ENCODE measurements around the gene GRM8.

Gene GRM8

DNA sequence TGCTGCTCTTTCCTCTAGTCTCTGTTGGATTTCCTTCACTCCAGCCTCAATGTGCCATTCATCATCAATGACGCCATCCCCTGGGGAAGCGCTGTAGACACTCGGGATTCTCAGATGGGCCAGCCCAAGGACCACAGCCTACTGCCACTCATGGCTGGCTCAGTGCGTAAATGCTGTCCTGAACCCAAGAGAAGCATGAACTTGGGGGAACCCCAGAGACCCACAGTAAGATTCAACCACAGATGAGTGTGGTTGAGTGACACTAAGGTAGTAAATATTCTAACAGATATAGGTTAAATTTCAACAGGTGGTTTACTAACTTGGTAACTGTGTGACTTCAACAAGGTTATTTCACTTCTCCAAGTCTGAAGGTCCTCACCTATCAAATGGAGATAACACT, 304.1 kb downstream of the GRM8 start:
- no peak for TF ChIP-seq ZC3H10 (CRISPR knock-in tag; IDR thresholded peaks at IDR 0.05)
- TF ChIP-seq PPARA (CRISPR knock-in tag; IDR thresholded peaks at IDR 0.05; ENCODE audit: borderline replicate concordance): no peak
- TF ChIP-seq, protein P1, sequence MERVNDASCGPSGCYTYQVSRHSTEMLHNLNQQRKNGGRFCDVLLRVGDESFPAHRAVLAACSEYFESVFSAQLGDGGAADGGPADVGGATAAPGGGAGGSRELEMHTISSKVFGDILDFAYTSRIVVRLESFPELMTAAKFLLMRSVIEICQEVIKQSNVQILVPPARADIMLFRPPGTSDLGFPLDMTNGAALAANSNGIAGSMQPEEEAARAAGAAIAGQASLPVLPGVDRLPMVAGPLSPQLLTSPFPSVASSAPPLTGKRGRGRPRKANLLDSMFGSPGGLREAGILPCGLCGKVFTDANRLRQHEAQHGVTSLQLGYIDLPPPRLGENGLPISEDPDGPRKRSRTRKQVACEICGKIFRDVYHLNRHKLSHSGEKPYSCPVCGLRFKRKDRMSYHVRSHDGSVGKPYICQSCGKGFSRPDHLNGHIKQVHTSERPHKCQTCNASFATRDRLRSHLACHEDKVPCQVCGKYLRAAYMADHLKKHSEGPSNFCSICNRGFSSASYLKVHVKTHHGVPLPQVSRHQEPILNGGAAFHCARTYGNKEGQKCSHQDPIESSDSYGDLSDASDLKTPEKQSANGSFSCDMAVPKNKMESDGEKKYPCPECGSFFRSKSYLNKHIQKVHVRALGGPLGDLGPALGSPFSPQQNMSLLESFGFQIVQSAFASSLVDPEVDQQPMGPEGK (CRISPR knock-in tag; IDR thresholded peaks at IDR 0.05; ENCODE audit: borderline replicate concordance): no peak
- TF ChIP-seq, protein P2, sequence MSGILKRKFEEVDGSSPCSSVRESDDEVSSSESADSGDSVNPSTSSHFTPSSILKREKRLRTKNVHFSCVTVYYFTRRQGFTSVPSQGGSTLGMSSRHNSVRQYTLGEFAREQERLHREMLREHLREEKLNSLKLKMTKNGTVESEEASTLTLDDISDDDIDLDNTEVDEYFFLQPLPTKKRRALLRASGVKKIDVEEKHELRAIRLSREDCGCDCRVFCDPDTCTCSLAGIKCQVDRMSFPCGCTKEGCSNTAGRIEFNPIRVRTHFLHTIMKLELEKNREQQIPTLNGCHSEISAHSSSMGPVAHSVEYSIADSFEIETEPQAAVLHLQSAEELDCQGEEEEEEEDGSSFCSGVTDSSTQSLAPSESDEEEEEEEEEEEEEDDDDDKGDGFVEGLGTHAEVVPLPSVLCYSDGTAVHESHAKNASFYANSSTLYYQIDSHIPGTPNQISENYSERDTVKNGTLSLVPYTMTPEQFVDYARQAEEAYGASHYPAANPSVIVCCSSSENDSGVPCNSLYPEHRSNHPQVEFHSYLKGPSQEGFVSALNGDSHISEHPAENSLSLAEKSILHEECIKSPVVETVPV (CRISPR knock-in tag; IDR thresholded peaks at IDR 0.05): no peak
- no peak for TF ChIP-seq ZNF565 (CRISPR knock-in tag; conservative IDR thresholded peaks at IDR 0.05; ENCODE audit: low read depth)
- TF ChIP-seq CSDC2 (CRISPR knock-in tag; IDR thresholded peaks at IDR 0.05): no peak
- TF ChIP-seq ZNF8 (CRISPR knock-in tag; IDR thresholded peaks at IDR 0.05): no peak
- no peak for TF ChIP-seq TCF4 (CRISPR knock-in tag; IDR thresholded peaks at IDR 0.05; ENCODE audit: borderline replicate concordance)
- no peak for TF ChIP-seq ZFP30 (CRISPR knock-in tag; IDR thresholded peaks at IDR 0.05)
- no peak for TF ChIP-seq GLIS3 (CRISPR knock-in tag; IDR thresholded peaks at IDR 0.05)
- TF ChIP-seq TOX (CRISPR knock-in tag; IDR thresholded peaks at IDR 0.05; ENCODE audit: borderline replicate concordance): no peak
- TF ChIP-seq, protein P3, sequence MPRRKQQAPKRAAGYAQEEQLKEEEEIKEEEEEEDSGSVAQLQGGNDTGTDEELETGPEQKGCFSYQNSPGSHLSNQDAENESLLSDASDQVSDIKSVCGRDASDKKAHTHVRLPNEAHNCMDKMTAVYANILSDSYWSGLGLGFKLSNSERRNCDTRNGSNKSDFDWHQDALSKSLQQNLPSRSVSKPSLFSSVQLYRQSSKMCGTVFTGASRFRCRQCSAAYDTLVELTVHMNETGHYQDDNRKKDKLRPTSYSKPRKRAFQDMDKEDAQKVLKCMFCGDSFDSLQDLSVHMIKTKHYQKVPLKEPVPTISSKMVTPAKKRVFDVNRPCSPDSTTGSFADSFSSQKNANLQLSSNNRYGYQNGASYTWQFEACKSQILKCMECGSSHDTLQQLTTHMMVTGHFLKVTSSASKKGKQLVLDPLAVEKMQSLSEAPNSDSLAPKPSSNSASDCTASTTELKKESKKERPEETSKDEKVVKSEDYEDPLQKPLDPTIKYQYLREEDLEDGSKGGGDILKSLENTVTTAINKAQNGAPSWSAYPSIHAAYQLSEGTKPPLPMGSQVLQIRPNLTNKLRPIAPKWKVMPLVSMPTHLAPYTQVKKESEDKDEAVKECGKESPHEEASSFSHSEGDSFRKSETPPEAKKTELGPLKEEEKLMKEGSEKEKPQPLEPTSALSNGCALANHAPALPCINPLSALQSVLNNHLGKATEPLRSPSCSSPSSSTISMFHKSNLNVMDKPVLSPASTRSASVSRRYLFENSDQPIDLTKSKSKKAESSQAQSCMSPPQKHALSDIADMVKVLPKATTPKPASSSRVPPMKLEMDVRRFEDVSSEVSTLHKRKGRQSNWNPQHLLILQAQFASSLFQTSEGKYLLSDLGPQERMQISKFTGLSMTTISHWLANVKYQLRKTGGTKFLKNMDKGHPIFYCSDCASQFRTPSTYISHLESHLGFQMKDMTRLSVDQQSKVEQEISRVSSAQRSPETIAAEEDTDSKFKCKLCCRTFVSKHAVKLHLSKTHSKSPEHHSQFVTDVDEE (CRISPR knock-in tag; IDR thresholded peaks at IDR 0.05): no peak
- TF ChIP-seq BACH2 (CRISPR knock-in tag; IDR thresholded peaks at IDR 0.05; ENCODE audit: borderline replicate concordance): no peak
- no peak for TF ChIP-seq ARNTL (CRISPR knock-in tag; IDR thresholded peaks at IDR 0.05; ENCODE audit: borderline replicate concordance, low read depth)
- no peak for TF ChIP-seq OSR1 (CRISPR knock-in tag; IDR thresholded peaks at IDR 0.05)
- TF ChIP-seq, protein P4, sequence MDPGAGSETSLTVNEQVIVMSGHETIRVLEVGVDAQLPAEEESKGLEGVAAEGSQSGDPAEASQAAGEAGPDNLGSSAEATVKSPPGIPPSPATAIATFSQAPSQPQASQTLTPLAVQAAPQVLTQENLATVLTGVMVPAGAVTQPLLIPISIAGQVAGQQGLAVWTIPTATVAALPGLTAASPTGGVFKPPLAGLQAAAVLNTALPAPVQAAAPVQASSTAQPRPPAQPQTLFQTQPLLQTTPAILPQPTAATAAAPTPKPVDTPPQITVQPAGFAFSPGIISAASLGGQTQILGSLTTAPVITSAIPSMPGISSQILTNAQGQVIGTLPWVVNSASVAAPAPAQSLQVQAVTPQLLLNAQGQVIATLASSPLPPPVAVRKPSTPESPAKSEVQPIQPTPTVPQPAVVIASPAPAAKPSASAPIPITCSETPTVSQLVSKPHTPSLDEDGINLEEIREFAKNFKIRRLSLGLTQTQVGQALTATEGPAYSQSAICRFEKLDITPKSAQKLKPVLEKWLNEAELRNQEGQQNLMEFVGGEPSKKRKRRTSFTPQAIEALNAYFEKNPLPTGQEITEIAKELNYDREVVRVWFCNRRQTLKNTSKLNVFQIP (CRISPR knock-in tag; IDR thresholded peaks at IDR 0.05; ENCODE audit: borderline replicate concordance, low read depth): no peak
- no peak for TF ChIP-seq SNAI2 (CRISPR knock-in tag; IDR thresholded peaks at IDR 0.05)
- no peak for TF ChIP-seq RARB (CRISPR knock-in tag; IDR thresholded peaks at IDR 0.05)
- no peak for TF ChIP-seq ESRRG (CRISPR knock-in tag; IDR thresholded peaks at IDR 0.05)
- TF ChIP-seq, protein P5, sequence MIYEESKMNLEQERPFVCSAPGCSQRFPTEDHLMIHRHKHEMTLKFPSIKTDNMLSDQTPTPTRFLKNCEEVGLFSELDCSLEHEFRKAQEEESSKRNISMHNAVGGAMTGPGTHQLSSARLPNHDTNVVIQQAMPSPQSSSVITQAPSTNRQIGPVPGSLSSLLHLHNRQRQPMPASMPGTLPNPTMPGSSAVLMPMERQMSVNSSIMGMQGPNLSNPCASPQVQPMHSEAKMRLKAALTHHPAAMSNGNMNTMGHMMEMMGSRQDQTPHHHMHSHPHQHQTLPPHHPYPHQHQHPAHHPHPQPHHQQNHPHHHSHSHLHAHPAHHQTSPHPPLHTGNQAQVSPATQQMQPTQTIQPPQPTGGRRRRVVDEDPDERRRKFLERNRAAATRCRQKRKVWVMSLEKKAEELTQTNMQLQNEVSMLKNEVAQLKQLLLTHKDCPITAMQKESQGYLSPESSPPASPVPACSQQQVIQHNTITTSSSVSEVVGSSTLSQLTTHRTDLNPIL (CRISPR knock-in tag; IDR thresholded peaks at IDR 0.05; ENCODE audit: low read depth): no peak

DNA sequence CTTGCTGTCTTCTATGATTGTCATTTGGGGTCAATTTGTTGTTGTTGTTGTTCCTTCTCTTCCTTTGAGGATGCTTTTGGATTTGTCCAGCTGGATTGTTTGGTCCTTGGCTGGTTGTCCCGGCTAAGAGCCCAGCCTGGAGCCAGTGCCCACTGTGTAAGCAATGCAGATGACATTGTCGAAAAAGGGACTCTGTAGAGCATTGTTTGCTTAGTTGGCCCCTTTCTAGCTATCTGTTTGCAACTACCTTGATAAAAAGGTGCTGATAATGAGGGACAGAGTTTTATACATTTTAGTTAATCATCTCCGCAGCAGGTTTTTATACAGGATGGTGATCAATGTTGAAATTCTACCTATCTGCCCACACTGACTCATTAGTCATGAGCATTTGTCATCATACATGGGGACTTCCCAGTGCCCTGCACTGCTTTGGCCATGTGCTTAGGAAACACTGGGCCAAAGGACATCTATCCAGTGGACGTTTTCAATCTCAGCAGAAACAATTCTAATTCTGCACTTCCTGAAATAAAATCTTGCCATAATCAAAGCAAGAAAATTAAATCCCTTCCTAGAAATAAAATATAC, 311.9 kb downstream of the GRM8 start:
- no peak for TF ChIP-seq BACH2 (CRISPR knock-in tag; IDR thresholded peaks at IDR 0.05; ENCODE audit: borderline replicate concordance)
- no peak for TF ChIP-seq ZNF8 (CRISPR knock-in tag; IDR thresholded peaks at IDR 0.05)
- TF ChIP-seq, protein P2 (CRISPR knock-in tag; IDR thresholded peaks at IDR 0.05): no peak
- no peak for ATAC-seq

More for the DNA sequence above, 304.1 kb downstream of the GRM8 start:
- ATAC-seq: no peak
